Activated naive CD8-positive, alpha-beta T cell treated with anti-CD3 and anti-CD28 coated beads, Interleukin-2, amount 10 ng/mL, durations not matched to agents 7 days and 5 days (primary cell): ENCODE data around the gene ZNF98. TPM values are rescaled to one million over a fixed set of nuclear protein-coding genes. Genes with fewer than 3 reads are reported as not detected.

Experiments used
- ATAC-seq: fragments of 150-1000 bp; cut with Tn5 transposase; one replicate; pipeline ENCODE4 v1.10.0; 2021; ENCODE audit warnings: low read depth, moderate library complexity
- POLR2A ChIA-PET: fragments of 350-600 bp; sonication (Branson Sonifier 250); formaldehyde crosslinking; loops from one replicate; lab custom pipeline; 2021; ENCODE audit warnings: antibody characterized with exemption; lab: Charles Lee
- DNase-seq: peaks from one replicate; pipeline ENCODE4 v3.0.0; 2021
- H3K27ac Mint-ChIP-seq: one replicate; pipeline ENCODE4 v1.8.0; 2022; ENCODE audit warnings: mild to moderate bottlenecking, mixed read lengths
- H3K27me3 Mint-ChIP-seq: one replicate; pipeline ENCODE4 v1.8.0; 2022; ENCODE audit warnings: mild to moderate bottlenecking, moderate library complexity, mixed read lengths
- H3K36me3 Mint-ChIP-seq: one replicate; pipeline ENCODE4 v1.8.0; 2021; ENCODE audit warnings: mild to moderate bottlenecking, mixed read lengths
- H3K4me1 Mint-ChIP-seq: one replicate; pipeline ENCODE4 v1.8.0; 2021; ENCODE audit warnings: mixed read lengths
- H3K4me3 Mint-ChIP-seq: one replicate; pipeline ENCODE4 v1.8.0; 2022; ENCODE audit warnings: mild to moderate bottlenecking, moderate library complexity, mixed read lengths
- H3K9me3 Mint-ChIP-seq: one replicate; pipeline ENCODE4 v1.8.0; 2021; ENCODE audit warnings: mixed read lengths
- total RNA-seq, 2 experiments: library from RNA; stranded (reverse); gene quantifications; one replicate each; pipeline ENCODE4 v1.2.3, GENCODE V29; 2021

The ZNF98 gene
- not detected for total RNA-seq

GRCh38 chr19:22422211-22422610 lies at the start of gene ZNF98:
Gene ZNF98, minus strand, starts transcription at chr19:22422346. Its CDS starts 122 bp downstream, at chr19:22422224.
- POLR2A ChIA-PET = no interaction called here
- H3K9me3 Mint-ChIP-seq = peaks cover 13% of the 10 kb centered on the region
- H3K27me3 Mint-ChIP-seq = no peaks in the 10 kb centered on the region
- ATAC-seq (no peak), DNase-seq (no peak)
- H3K36me3 Mint-ChIP-seq = no peaks in the 10 kb centered on the region
- H3K27ac Mint-ChIP-seq = no peak within 1 kb of the TSS
- H3K4me3 Mint-ChIP-seq = no peak within 1 kb of the TSS
- H3K4me1 Mint-ChIP-seq = no peaks in the 10 kb centered on the region

DNA sequence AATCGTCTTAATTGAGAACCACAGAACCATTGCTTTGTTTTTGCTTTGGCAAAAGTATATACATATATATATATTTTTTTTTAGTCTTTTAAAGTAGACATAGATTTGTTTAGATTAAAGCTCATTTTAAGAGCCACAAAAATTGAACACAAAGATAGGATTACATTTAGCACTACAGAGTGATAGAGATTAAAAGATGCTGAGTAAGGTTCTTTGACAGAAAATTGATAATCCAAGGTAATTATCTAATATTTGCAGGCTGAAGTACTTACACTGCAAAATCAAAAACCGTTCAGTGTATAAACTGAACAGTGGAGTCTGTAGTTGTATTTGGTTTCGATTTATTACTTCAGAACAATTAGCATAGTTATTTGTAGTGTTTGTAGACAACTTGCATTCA lies 24.5 kb upstream of the ZNF98 start:
- ATAC-seq (no peak), DNase-seq (no peak)
- POLR2A ChIA-PET = no interaction called here
- H3K27ac Mint-ChIP-seq = no peak overlapping the region
- peaks cover 26% of the 10 kb centered on the region for H3K9me3 Mint-ChIP-seq
- peaks cover 3% of the 10 kb centered on the region for H3K36me3 Mint-ChIP-seq
- H3K4me1 Mint-ChIP-seq = no peaks in the 10 kb centered on the region
- no peak overlapping the region for H3K4me3 Mint-ChIP-seq
- no peaks in the 10 kb centered on the region for H3K27me3 Mint-ChIP-seq

- POLR2A ChIA-PET = no interaction called here
- Mint-ChIP-seq H3K9me3 (peaks cover 7% of the 10 kb centered on the region), H3K4me3 (no peak overlapping the region), H3K36me3 (peaks cover 3% of the 10 kb centered on the region), H3K27me3 (no peaks in the 10 kb centered on the region), H3K4me1 (no peaks in the 10 kb centered on the region), H3K27ac (no peak overlapping the region)
- DNase-seq = no peak
- ATAC-seq = no peak
These were observed 15.9 kb upstream of the ZNF98 start for GRCh38 chr19:22438011-22438410.

- ATAC-seq (no peak), DNase-seq (no peak)
- Mint-ChIP-seq H3K4me1 (no peaks in the 10 kb centered on the region), H3K27ac (no peak overlapping the region), H3K36me3 (no peaks in the 10 kb centered on the region), H3K9me3 (peaks cover 11% of the 10 kb centered on the region), H3K4me3 (no peak overlapping the region), H3K27me3 (no peaks in the 10 kb centered on the region)
- POLR2A ChIA-PET = no interaction called here
These were observed 6.1 kb upstream of the ZNF98 start for GRCh38 chr19:22427960-22428913.

GRCh38 chr19:22427547-22427946 lies 5.4 kb upstream of the ZNF98 start:
- POLR2A ChIA-PET = no interaction called here
- H3K9me3 Mint-ChIP-seq = peaks cover 11% of the 10 kb centered on the region
- no peaks in the 10 kb centered on the region for H3K4me1 Mint-ChIP-seq
- no peaks in the 10 kb centered on the region for H3K36me3 Mint-ChIP-seq
- no peaks in the 10 kb centered on the region for H3K27me3 Mint-ChIP-seq
- no peak for DNase-seq
- no peak overlapping the region for H3K4me3 Mint-ChIP-seq
- H3K27ac Mint-ChIP-seq = no peak overlapping the region
- ATAC-seq = no peak

- H3K27ac Mint-ChIP-seq = no peak overlapping the region
- POLR2A ChIA-PET = no interaction called here
- ATAC-seq = no peak
- H3K36me3 Mint-ChIP-seq = no peaks in the 10 kb centered on the region
- no peaks in the 10 kb centered on the region for H3K27me3 Mint-ChIP-seq
- DNase-seq = no peak
- H3K9me3 Mint-ChIP-seq = peaks cover 13% of the 10 kb centered on the region
- no peaks in the 10 kb centered on the region for H3K4me1 Mint-ChIP-seq
- H3K4me3 Mint-ChIP-seq = no peak overlapping the region
These were observed 4.8 kb upstream of the ZNF98 start for GRCh38 chr19:22426901-22427300.

GRCh38 chr19:22421797-22422196 lies 349 bp downstream of the ZNF98 start:
- POLR2A ChIA-PET = no interaction called here
- no peaks in the 10 kb centered on the region for H3K27me3 Mint-ChIP-seq
- H3K9me3 Mint-ChIP-seq = peaks cover 12% of the 10 kb centered on the region
- DNase-seq (no peak), ATAC-seq (no peak)
- H3K27ac Mint-ChIP-seq = no peak overlapping the region
- no peaks in the 10 kb centered on the region for H3K36me3 Mint-ChIP-seq
- H3K4me3 Mint-ChIP-seq = no peak overlapping the region
- no peaks in the 10 kb centered on the region for H3K4me1 Mint-ChIP-seq

DNA sequence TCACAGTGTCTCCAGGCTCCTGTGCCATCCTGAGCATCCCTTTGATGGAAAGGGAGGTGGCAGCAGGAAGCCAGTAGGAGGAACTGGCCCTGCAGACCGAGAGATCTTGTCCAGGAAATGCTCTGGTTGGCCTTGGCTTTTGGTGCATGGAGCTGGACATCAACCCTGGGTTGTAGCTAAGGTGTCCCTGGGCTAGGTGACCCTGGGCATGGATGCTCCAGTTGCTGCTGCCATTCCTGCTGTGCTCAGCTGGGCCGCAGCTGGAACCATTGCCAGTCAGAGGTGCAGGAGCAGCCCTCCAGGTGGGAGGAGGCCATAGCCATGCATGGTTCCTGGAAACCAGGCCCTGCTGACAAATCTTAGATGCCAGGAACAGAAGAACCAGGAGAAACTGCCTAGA lies 67.5 kb downstream of the ZNF98 start:
- Mint-ChIP-seq H3K27ac (no peak overlapping the region), H3K27me3 (no peaks in the 10 kb centered on the region), H3K36me3 (no peaks in the 10 kb centered on the region), H3K4me3 (no peak overlapping the region), H3K4me1 (no peaks in the 10 kb centered on the region), H3K9me3 (peaks cover 16% of the 10 kb centered on the region)
- DNase-seq (no peak), ATAC-seq (no peak)
- POLR2A ChIA-PET = no interaction called here

Other genes starting within 250 kb of the ZNF98 start
- not detected for gene ZNF676, start 225.4 kb downstream of the ZNF98 start, total RNA-seq
- not detected for gene ZNF729, start 135.9 kb downstream of the ZNF98 start, total RNA-seq
- 1 to 10 TPM; 2.3 to 2.5 TPM for gene ZNF492, start 212.0 kb upstream of the ZNF98 start, total RNA-seq